ENCODE measurements around the gene THNSL1.

THNSL1 gene

GRCh38 chr10:25023278-25023677 is 6.9 kb downstream of the THNSL1 start:
- no peak for DNase-seq

DNA sequence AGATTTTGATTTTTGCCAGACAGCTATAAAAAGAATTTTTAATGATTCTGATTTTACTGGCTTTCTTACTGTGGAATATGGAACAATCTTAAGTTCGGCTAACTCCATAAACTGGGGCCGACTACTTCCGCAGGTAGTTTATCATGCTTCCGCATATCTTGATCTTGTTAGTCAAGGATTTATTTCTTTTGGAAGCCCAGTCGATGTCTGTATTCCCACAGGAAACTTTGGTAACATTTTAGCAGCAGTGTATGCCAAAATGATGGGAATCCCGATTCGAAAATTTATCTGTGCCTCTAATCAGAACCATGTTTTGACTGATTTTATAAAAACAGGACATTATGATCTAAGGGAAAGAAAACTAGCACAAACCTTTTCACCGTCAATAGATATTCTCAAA is 8.1 kb downstream of the THNSL1 start:
- H3K27ac ChIP-seq (ENCODE audit: low read length) = no peak overlapping the region
- TF ChIP-seq EZH2 (optimal IDR thresholded peaks at IDR 0.05; ENCODE audit: low read depth, low read length) (no peak), EZH2phosphoT487 (IDR thresholded peaks at IDR 0.05; ENCODE audit: low read length) (no peak)
- TF ChIP-seq, protein P1, sequence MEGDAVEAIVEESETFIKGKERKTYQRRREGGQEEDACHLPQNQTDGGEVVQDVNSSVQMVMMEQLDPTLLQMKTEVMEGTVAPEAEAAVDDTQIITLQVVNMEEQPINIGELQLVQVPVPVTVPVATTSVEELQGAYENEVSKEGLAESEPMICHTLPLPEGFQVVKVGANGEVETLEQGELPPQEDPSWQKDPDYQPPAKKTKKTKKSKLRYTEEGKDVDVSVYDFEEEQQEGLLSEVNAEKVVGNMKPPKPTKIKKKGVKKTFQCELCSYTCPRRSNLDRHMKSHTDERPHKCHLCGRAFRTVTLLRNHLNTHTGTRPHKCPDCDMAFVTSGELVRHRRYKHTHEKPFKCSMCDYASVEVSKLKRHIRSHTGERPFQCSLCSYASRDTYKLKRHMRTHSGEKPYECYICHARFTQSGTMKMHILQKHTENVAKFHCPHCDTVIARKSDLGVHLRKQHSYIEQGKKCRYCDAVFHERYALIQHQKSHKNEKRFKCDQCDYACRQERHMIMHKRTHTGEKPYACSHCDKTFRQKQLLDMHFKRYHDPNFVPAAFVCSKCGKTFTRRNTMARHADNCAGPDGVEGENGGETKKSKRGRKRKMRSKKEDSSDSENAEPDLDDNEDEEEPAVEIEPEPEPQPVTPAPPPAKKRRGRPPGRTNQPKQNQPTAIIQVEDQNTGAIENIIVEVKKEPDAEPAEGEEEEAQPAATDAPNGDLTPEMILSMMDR (IDR thresholded peaks at IDR 0.05; ENCODE audit: low read length) = no peak
- no peak overlapping the region for H2AFZ ChIP-seq (ENCODE audit: low read length)
- H3K36me3 ChIP-seq (replicated peaks; ENCODE audit: insufficient read depth, low read length) = no peaks in the 10 kb centered on the region
- no peaks in the 10 kb centered on the region for H4K20me1 ChIP-seq (ENCODE audit: insufficient read depth, low read length)
- H3K4me1 ChIP-seq (ENCODE audit: low read length) = no peaks in the 10 kb centered on the region
- H3K27me3 ChIP-seq (replicated peaks; ENCODE audit: insufficient read depth, low read length) = no peaks in the 10 kb centered on the region
- DNase-seq = no peak
- H3F3A ChIP-seq (ENCODE audit: insufficient read depth, low read length) = no peaks in the 10 kb centered on the region
- H3K9me2 ChIP-seq (replicated peaks; ENCODE audit: insufficient read depth, low read length) = no peaks in the 10 kb centered on the region
- H3K79me2 ChIP-seq (ENCODE audit: low read length) = no peaks in the 10 kb centered on the region
- H3K4me3 ChIP-seq (ENCODE audit: low read length) = no peak overlapping the region
- H3K4me2 ChIP-seq (ENCODE audit: low read depth, low read length) = no peak overlapping the region
- H3K9me3 ChIP-seq (replicated peaks; ENCODE audit: insufficient read depth, low read length) = no peaks in the 10 kb centered on the region
- H3K9ac ChIP-seq (ENCODE audit: low read length) = no peak overlapping the region

More at GRCh38 chr10:25023278-25023677, 6.9 kb downstream of the THNSL1 start:
- Histone ChIP-seq H3K4me3 (ENCODE audit: low read length) (no peak overlapping the region), H3K4me2 (ENCODE audit: low read depth, low read length) (no peak overlapping the region), H3K4me1 (ENCODE audit: low read length) (no peaks in the 10 kb centered on the region), H3K27me3 (replicated peaks; ENCODE audit: insufficient read depth, low read length) (no peaks in the 10 kb centered on the region), H3K36me3 (replicated peaks; ENCODE audit: insufficient read depth, low read length) (no peaks in the 10 kb centered on the region), H3K9ac (ENCODE audit: low read length) (no peak overlapping the region), H2AFZ (ENCODE audit: low read length) (no peak overlapping the region), H3K9me2 (replicated peaks; ENCODE audit: insufficient read depth, low read length) (no peaks in the 10 kb centered on the region), H4K20me1 (ENCODE audit: insufficient read depth, low read length) (no peaks in the 10 kb centered on the region), H3K9me3 (replicated peaks; ENCODE audit: insufficient read depth, low read length) (no peaks in the 10 kb centered on the region), H3F3A (ENCODE audit: insufficient read depth, low read length) (no peaks in the 10 kb centered on the region), H3K27ac (ENCODE audit: low read length) (no peak overlapping the region), H3K79me2 (ENCODE audit: low read length) (no peaks in the 10 kb centered on the region)
- TF ChIP-seq EZH2phosphoT487 (IDR thresholded peaks at IDR 0.05; ENCODE audit: low read length) (no peak), EZH2 (optimal IDR thresholded peaks at IDR 0.05; ENCODE audit: low read depth, low read length) (no peak)
- TF ChIP-seq, protein P1 (IDR thresholded peaks at IDR 0.05; ENCODE audit: low read length) = no peak

- no peaks in the 10 kb centered on the region for H3K36me3 ChIP-seq (replicated peaks; ENCODE audit: insufficient read depth, low read length)
- TF ChIP-seq, protein P1 (IDR thresholded peaks at IDR 0.05; ENCODE audit: low read length) = peak; percentile 28
- TF ChIP-seq EZH2 (optimal IDR thresholded peaks at IDR 0.05; ENCODE audit: low read depth, low read length) = no peak
- H3K9me2 ChIP-seq (replicated peaks; ENCODE audit: insufficient read depth, low read length) = no peaks in the 10 kb centered on the region
- H3F3A ChIP-seq (ENCODE audit: insufficient read depth, low read length) = no peaks in the 10 kb centered on the region
- H4K20me1 ChIP-seq (ENCODE audit: insufficient read depth, low read length) = no peaks in the 10 kb centered on the region
- peak; percentile 26 for DNase-seq
- no peaks in the 10 kb centered on the region for H3K27me3 ChIP-seq (replicated peaks; ENCODE audit: insufficient read depth, low read length)
- no peaks in the 10 kb centered on the region for H3K9me3 ChIP-seq (replicated peaks; ENCODE audit: insufficient read depth, low read length)
- no peak overlapping the region for H3K27ac ChIP-seq (ENCODE audit: low read length)
- H3K9ac ChIP-seq (ENCODE audit: low read length) = no peak overlapping the region
- no peak overlapping the region for H2AFZ ChIP-seq (ENCODE audit: low read length)
- H3K4me2 ChIP-seq (ENCODE audit: low read depth, low read length) = no peak overlapping the region
- no peak overlapping the region for H3K4me3 ChIP-seq (ENCODE audit: low read length)
- no peaks in the 10 kb centered on the region for H3K4me1 ChIP-seq (ENCODE audit: low read length)
- no peaks in the 10 kb centered on the region for H3K79me2 ChIP-seq (ENCODE audit: low read length)
These were observed 10.1 kb downstream of the THNSL1 start for GRCh38 chr10:25026463-25026862.

All from MM.1S (cell line).